ENCODE measurements around the gene PPFIA1. TPM values are rescaled to one million over a fixed set of nuclear protein-coding genes. Genes with fewer than 3 reads are reported as not detected.
A peak's percentile ranks its signal among the peaks of the same experiment; 100 is the strongest.

The PPFIA1 gene
- total RNA-seq, 1 donor from 2014 or later, result 54.1 TPM

DNA sequence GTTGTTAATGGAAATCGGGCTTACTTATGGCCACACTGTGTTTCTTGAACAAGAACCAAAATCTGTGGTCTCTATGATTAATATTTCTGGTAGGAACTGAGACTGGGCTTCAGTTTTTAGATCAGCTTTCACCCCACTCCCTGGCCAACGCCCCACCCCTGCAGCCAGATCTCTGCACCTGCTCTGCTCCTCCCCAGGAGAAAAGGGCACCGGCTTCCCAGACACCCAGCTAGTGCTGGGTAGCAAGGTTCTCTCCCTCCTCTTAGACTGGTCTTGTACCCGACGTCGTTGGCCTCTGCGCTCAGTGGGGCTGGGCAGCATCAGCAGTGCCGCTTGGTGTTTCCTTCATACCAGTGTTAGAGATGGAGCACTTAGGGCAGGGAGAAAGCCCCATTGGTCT, 110.9 kb downstream of the PPFIA1 start:
- peaks cover 13% of the 10 kb centered on the region for H3K36me3 Mint-ChIP-seq (ENCODE audit: low read depth)
- no peaks in the 10 kb centered on the region for H3K9me3 Mint-ChIP-seq
- no peak overlapping the region for H3K4me3 Mint-ChIP-seq
- TF ChIP-seq, protein P1, sequence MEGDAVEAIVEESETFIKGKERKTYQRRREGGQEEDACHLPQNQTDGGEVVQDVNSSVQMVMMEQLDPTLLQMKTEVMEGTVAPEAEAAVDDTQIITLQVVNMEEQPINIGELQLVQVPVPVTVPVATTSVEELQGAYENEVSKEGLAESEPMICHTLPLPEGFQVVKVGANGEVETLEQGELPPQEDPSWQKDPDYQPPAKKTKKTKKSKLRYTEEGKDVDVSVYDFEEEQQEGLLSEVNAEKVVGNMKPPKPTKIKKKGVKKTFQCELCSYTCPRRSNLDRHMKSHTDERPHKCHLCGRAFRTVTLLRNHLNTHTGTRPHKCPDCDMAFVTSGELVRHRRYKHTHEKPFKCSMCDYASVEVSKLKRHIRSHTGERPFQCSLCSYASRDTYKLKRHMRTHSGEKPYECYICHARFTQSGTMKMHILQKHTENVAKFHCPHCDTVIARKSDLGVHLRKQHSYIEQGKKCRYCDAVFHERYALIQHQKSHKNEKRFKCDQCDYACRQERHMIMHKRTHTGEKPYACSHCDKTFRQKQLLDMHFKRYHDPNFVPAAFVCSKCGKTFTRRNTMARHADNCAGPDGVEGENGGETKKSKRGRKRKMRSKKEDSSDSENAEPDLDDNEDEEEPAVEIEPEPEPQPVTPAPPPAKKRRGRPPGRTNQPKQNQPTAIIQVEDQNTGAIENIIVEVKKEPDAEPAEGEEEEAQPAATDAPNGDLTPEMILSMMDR (conservative IDR thresholded peaks at IDR 0.05), result no peak
- no peak for DNase-seq (ENCODE audit: low read depth, low spot score)
- H3K27ac Mint-ChIP-seq (ENCODE audit: unreplicated experiment), result no peak overlapping the region
- no peaks in the 10 kb centered on the region for H3K27me3 Mint-ChIP-seq (ENCODE audit: low read depth)
- no peaks in the 10 kb centered on the region for H3K4me1 Mint-ChIP-seq

DNA sequence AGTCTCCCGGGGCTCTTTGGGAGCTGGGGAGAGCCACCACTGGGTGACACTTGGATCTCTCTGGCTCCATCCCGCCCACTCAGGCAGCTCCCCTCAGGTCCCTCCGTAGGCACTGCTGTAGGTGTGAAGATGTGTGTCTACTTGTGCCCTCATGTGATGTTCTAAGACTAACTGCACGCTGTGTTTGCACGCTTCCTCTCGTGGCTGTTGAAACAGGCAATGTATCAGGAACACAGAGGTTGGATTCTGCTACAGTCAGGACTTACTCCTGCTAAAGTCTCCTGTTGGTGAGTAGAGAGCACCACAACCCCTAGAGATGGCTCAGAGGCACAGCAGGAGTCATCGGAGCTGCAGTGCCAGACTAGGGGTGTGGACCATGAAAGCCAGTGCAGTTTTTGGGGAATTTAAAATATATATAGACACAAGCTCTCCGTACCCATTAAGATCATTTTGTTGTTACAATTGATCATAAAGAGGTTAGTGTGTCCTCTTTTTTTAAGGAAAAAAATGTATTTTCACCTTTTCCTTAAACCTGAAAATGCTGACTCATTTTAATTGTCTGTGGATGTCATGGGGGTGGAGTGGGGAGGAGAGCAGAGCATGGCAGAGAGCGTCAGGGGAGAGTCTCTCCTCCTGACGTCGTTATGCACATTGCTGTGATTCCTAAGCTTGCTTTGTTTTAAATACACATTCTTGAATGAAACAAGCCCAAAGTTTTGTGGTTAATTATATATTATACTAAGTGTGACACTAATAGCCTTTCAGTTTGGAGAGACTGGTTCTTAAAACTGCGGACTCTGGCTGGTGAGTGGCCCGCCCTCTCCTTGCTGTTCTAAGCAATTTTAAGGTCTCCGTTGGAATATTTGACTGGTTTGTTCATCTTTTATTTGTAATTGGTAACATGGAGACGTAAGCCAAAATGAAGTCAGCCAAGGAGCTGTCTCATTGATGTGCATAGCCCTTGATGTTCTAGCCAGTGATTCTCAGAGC, 111.7 kb downstream of the PPFIA1 start:
- H3K27ac Mint-ChIP-seq (ENCODE audit: unreplicated experiment), result peak overlapping the region; percentile 16
- DNase-seq (ENCODE audit: low read depth, low spot score), result no peak
- no peaks in the 10 kb centered on the region for H3K27me3 Mint-ChIP-seq (ENCODE audit: low read depth)
- TF ChIP-seq, protein P1 (conservative IDR thresholded peaks at IDR 0.05), result no peak
- H3K4me3 Mint-ChIP-seq, result no peak overlapping the region
- H3K9me3 Mint-ChIP-seq, result no peaks in the 10 kb centered on the region
- no peaks in the 10 kb centered on the region for H3K4me1 Mint-ChIP-seq
- H3K36me3 Mint-ChIP-seq (ENCODE audit: low read depth), result peaks cover 10% of the 10 kb centered on the region

DNA sequence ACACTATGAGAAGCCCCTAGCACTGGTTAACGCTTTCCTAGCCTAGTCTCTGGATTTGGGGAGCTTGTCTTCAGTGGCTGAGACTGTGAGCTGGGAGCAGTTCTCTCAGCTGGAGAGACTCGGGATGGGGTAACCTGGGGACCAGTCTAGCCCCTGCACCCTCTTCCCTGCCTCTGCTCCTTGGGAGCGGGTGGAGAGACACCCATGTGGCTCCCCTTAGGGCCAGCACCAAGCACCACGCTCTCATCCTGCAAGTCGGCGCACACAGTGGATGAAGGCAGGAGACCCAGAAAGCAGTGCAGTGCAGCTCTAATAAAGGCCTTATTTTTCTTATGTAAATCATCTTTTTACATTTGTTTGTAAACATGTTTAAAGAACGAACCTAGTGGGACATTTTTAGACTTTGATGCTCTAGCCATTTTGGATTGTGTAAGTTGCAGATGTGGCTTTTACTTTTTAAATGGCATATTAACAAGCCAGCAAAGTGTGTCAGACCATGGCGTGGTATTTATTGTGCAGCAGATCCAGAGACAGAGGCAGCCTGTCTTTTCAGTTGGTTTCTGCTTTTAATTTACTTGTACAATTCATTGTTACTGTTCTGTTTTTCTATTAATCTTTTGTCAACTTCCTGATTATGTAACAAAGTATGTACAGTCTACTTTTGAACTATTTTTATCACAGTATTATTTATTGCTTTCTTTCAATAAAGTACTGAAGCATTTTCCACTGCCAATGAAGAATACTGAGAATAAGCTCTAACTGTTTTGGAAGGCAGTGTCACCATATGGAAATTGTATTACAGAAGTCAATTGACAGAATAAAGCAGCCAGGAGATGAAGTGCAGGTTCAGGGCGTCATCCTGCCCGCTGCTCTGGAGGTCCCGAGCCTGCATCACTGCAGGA, 113.4 kb downstream of the PPFIA1 start:
- H3K27me3 Mint-ChIP-seq (ENCODE audit: low read depth), result no peaks in the 10 kb centered on the region
- H3K36me3 Mint-ChIP-seq (ENCODE audit: low read depth), result peaks cover 11% of the 10 kb centered on the region
- TF ChIP-seq, protein P1 (conservative IDR thresholded peaks at IDR 0.05), result no peak
- no peak overlapping the region for H3K4me3 Mint-ChIP-seq
- DNase-seq (ENCODE audit: low read depth, low spot score), result no peak
- no peaks in the 10 kb centered on the region for H3K9me3 Mint-ChIP-seq
- H3K4me1 Mint-ChIP-seq, result no peaks in the 10 kb centered on the region
- H3K27ac Mint-ChIP-seq (ENCODE audit: unreplicated experiment), result no peak overlapping the region

DNA sequence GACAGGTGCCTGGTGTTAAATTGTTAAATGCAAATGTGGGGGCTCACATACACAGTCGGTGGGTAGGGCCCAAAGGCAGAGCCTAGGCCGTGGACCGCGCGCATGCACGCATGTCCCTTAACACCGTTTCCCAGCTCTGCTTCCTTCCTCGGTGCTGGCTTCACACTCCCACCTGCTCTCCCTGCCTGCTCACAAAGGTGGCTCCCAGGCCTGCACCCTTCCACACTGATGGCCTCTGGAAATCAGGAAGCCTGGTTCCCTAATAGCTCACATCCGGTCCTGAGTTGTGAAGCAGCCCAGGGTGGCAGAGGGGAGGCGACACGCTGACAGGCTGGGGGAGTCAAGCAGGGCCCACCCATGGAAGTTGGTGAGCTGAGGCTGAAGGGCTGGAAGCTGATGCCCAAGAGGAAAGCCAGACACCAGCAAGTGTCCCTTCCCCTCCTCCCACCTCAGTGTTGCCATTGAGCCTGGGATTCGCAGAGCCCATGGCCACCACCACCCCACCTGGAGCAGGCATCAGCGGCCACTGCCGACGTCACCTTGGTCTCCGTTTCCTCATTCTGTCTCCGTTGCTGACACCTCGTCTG, 114.2 kb downstream of the PPFIA1 start:
- Mint-ChIP-seq H3K36me3 (ENCODE audit: low read depth) (peaks cover 10% of the 10 kb centered on the region), H3K4me3 (no peak overlapping the region), H3K9me3 (no peaks in the 10 kb centered on the region), H3K27ac (ENCODE audit: unreplicated experiment) (no peak overlapping the region), H3K27me3 (ENCODE audit: low read depth) (no peaks in the 10 kb centered on the region), H3K4me1 (no peaks in the 10 kb centered on the region)
- no peak for DNase-seq (ENCODE audit: low read depth, low spot score)
- TF ChIP-seq, protein P1 (conservative IDR thresholded peaks at IDR 0.05), result no peak

DNA sequence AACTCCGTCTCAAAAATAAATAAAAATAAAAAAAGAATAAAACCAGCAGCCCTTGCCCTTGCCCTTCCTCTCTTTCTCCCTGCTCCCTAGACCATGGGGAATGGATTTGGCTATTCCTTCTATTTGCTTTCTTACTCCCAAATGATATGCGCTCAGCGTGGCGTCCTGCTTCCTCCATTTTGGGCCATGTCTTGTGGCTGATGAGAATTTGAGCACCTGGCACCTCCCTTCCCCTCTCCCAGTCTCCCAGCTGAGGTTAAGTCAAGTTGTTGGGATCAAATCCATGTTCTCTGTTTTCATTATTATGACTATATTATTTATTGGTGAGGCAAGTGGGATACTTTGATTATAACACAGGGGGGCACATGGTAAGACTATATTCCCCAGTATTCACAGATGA, 117.1 kb downstream of the PPFIA1 start:
- no peak for DNase-seq (ENCODE audit: low read depth, low spot score)
- Mint-ChIP-seq H3K27ac (ENCODE audit: unreplicated experiment) (no peak overlapping the region), H3K4me1 (peaks cover 3% of the 10 kb centered on the region), H3K9me3 (no peaks in the 10 kb centered on the region), H3K27me3 (ENCODE audit: low read depth) (no peaks in the 10 kb centered on the region), H3K4me3 (no peak overlapping the region), H3K36me3 (ENCODE audit: low read depth) (peaks cover 13% of the 10 kb centered on the region)
- TF ChIP-seq, protein P1 (conservative IDR thresholded peaks at IDR 0.05), result no peak
